Spleen (tissue), 11 donors: Measurements from ENCODE around the gene SPATA32. TPM values are rescaled to one million over a fixed set of nuclear protein-coding genes. Genes with fewer than 3 reads are reported as not detected.
A peak's percentile ranks its signal among the peaks of the same experiment; 100 is the strongest.

Experiments used
- DNase-seq: peaks from one replicate; pipeline ENCODE4 v3.0.0-alpha.2; 2020
- H3K27ac ChIP-seq, 8 donors: fragments of 200-600 bp; sonication (generic) in 7 of 8; 1 replicate in 4 of 8; 2 replicates in 4 of 8; pipeline versions ENCODE4 v1.5.0 to v1.8.0; 2016 to 2021; ENCODE audit warnings: inconsistent platforms in 4 of 8, mild to moderate bottlenecking in 4 of 8, moderate library complexity in 1 of 8
- H3K27me3 ChIP-seq, 7 donors: fragments of 200-600 bp; sonication (generic) in 6 of 7; replicated peaks in 1 of 7; 1 replicate in 4 of 7; 2 replicates in 3 of 7; pipeline versions ENCODE4 v1.5.0 to v1.8.0; 2016 to 2021; ENCODE audit warnings: inconsistent platforms in 3 of 7, mild to moderate bottlenecking in 1 of 7
- H3K36me3 ChIP-seq, 6 donors: fragments of 200-600 bp; sonication (generic) in 5 of 6; 1 replicate in 4 of 6; 2 replicates in 2 of 6; pipeline versions ENCODE4 v1.5.0 to v1.8.0; 2016 to 2021; ENCODE audit warnings: inconsistent platforms in 2 of 6
- H3K4me1 ChIP-seq, 6 donors: fragments of 200-600 bp; sonication (generic) in 5 of 6; 1 replicate in 3 of 6; 2 replicates in 3 of 6; pipeline versions ENCODE4 v1.5.0 to v1.8.0; 2016 to 2021; ENCODE audit warnings: inconsistent platforms in 3 of 6
- H3K4me3 ChIP-seq, 8 donors: fragments of 200-600 bp; sonication (generic) in 7 of 8; 1 replicate in 4 of 8; 2 replicates in 4 of 8; pipeline versions ENCODE4 v1.5.0 to v1.8.0; 2016 to 2021; ENCODE audit warnings: inconsistent platforms in 4 of 8, mild to moderate bottlenecking in 4 of 8, moderate library complexity in 2 of 8
- H3K9me3 ChIP-seq, 8 donors: fragments of 200-600 bp; sonication (generic) in 7 of 8; 1 replicate in 4 of 8; 2 replicates in 4 of 8; pipeline versions ENCODE4 v1.5.0 to v1.8.0; 2016 to 2021; ENCODE audit warnings: inconsistent platforms in 4 of 8
- POLR2A ChIP-seq, 3 donors: fragments of 450-650 bp; IDR thresholded peaks; one replicate each; pipeline ENCODE4 v1.5.1; 2017; ENCODE audit warnings: antibody characterized with exemption in 3 of 3, mild to moderate bottlenecking in 1 of 3
- POLR2AphosphoS5 ChIP-seq, 3 donors: sonication (generic); formaldehyde crosslinking; IDR thresholded peaks; one replicate each; pipeline ENCODE4 v1.5.1; 2017; ENCODE audit warnings: antibody characterized with exemption in 3 of 3
- WGBS, 5 donors: extraction: QIAGEN DNeasy Blood & Tissue Kit in 3 of 5; methylation state at CpG; one replicate each; pipeline versions ENCODE4 v1.1.5 to v1.1.7; 2013 to 2018; 5-methylcytosine and 5-hydroxymethylcytosine counted together
- intact Hi-C: fragments of 100-400 bp; cut with DNase I; formaldehyde crosslinking; loops from one replicate; pipeline ENCODE4 v1.15.0; 2023; ENCODE audit warnings: low total_unique reads
- polyA plus RNA-seq, 3 donors: library from polyadenylated mRNA; stranded (reverse); fragments of 200-250 nt; gene quantifications; one replicate each; pipeline ENCODE4 v1.2.1, GENCODE V29; 2013
- total RNA-seq, 7 donors: library from RNA; depleted of rRNA in 3 of 7; stranded (reverse); fragments of >200 nt in 3 of 7; fragmentation: NEBNext Ultra II Directional in 4 of 7; extraction: Animal tissue kit (Norgen Biotek cat#: 25700) in 4 of 7; gene quantifications; one replicate each; pipeline versions ENCODE4 v1.1.0 to v1.2.1, GENCODE V29; 2016 to 2021
- TF ChIP-seq, protein P1 (sequence below), 11 experiments: fragments of 200-600 bp in 7 of 11; fragments of 450-650 bp in 4 of 11; sonication (generic) in 4 of 11; IDR thresholded peaks in 8 of 11; conservative IDR thresholded peaks in 3 of 11; 1 replicate in 7 of 11; 2 replicates in 4 of 11; pipeline versions ENCODE4 v1.4.0 to v1.8.0; 2016 to 2021; ENCODE audit warnings: antibody characterized with exemption in 11 of 11, inconsistent platforms in 4 of 11, mild to moderate bottlenecking in 1 of 11
- donor health status: healthy with polysubstance abuse.
- donor health status: DM: no; HTN: no; CAD: no; lungs with moderate emphysema.
- donor health status: DM: no; HTN: no; CAD: no.
- donor health status: Bipolar disorder and iron deficiency.
- donor health status: healthy.
- donor health status: DM: no; HTN: no; CAD: no.
- donor health status: DM: yes; HTN: yes; CAD: no.

The SPATA32 gene
- total and polyA plus RNA-seq, 10 donors: 0.08 to 0.17 (median 0.09) TPM; not detected in 7

DNA sequence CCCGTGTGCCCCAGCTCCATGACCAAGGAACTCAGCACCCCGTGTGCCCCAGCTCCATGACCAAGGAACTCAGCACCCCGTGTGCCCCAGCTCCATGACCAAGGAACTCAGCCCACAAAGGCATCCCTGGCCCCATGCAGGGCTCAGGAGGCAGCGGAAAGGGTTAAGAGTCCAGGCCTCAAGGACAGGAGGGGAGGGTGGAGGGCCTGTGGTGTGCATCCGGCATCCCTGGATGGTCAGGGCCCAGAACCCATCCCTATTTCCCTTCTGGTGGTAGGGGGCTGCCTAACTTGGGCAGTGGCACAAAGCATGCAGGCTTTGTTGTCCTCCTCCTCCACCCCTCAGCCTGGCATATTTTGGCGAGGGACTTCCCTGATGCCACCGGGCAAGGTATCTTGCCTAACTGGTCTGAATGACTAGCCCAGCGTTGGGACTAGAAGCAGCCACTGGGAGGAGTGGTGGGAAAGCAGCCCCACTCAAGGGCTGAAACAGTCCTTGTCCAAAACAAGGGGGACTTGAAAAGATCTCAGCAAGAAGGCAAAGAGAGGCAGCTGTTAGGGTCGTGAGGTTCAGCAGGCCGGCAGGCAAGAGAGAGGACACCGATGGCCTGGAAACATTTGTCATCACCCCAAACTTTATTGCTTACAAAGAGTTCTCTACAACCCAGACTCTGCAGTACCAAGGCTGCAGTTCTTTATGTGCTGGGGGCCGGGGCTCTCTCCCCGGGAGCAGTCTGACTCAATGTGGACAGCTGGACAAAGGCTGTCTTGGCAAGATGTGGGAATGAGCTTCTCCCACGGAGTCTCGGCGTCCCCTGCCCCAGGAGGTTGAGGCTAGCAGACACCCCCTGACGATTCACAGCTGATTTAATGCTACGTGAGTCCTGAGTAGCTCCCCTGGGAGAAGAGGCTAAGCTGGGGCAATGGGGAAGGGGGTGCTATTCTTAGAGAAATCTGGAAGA is 902 bp upstream of the SPATA32 start:
- intact Hi-C loops: no loop called here
- Histone ChIP-seq H3K4me3 (peak overlapping the region; percentile 57 to 88 (median 70)), H3K27me3 (no peaks in the 10 kb centered on the region), H3K36me3 (peaks cover 2 to 52% (median 42%) of the 10 kb centered on the region in 6 donors), H3K27ac (peak overlapping the region in 7 of 8 donors; percentile 53 to 87 (median 76)), H3K9me3 (no peaks in the 10 kb centered on the region), H3K4me1 (peaks cover 0 to 36% (median 22%) of the 10 kb centered on the region in 6 donors)
- peak; percentile 68 for DNase-seq
- TF ChIP-seq POLR2AphosphoS5 (IDR thresholded peaks at IDR 0.05) (no peak), POLR2A (IDR thresholded peaks at IDR 0.05) (no peak)
- TF ChIP-seq, protein P1, sequence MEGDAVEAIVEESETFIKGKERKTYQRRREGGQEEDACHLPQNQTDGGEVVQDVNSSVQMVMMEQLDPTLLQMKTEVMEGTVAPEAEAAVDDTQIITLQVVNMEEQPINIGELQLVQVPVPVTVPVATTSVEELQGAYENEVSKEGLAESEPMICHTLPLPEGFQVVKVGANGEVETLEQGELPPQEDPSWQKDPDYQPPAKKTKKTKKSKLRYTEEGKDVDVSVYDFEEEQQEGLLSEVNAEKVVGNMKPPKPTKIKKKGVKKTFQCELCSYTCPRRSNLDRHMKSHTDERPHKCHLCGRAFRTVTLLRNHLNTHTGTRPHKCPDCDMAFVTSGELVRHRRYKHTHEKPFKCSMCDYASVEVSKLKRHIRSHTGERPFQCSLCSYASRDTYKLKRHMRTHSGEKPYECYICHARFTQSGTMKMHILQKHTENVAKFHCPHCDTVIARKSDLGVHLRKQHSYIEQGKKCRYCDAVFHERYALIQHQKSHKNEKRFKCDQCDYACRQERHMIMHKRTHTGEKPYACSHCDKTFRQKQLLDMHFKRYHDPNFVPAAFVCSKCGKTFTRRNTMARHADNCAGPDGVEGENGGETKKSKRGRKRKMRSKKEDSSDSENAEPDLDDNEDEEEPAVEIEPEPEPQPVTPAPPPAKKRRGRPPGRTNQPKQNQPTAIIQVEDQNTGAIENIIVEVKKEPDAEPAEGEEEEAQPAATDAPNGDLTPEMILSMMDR (IDR thresholded peaks at IDR 0.05 in 8 of 11, conservative IDR thresholded peaks at IDR 0.05 in 3 of 11): no peak
- WGBS, 5 donors: 59 to 72% (median 67%) methylated on average over 18 of the region's 18 CpGs

DNA sequence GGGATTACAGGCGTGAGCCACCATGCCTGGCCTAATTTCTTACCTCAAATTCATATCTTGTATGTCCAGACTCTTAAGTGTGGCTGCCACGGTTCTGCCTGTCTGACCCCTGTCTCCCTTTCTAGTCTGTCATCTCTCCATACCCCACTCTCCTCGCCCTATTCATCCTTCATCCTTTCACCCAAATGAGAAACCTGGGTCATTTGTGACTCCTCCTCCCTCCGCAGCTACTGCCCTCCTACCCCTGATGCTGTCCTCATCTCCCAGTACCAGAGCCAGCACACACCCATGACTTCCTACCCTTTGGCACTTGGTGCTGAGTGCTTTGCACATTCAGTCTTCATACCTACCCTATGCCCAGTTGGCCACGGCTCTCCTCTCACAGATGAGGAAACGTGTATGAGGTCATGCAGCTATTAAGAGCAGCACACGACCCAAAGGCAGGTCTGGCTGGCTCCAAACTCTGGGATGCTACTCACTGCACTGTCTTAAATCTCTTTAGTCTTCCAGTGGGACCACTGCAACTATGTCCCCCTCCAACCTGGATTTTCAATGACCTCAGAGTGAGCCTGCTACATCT is 1.6 kb downstream of the SPATA32 start:
- WGBS, 5 donors: 83 to 88% (median 85%) methylated on average over 7 of the region's 7 CpGs
- H3K4me1 ChIP-seq: peaks cover 0 to 46% (median 26%) of the 10 kb centered on the region in 6 donors
- TF ChIP-seq POLR2A (IDR thresholded peaks at IDR 0.05) (no peak), POLR2AphosphoS5 (IDR thresholded peaks at IDR 0.05) (no peak)
- TF ChIP-seq, protein P1 (IDR thresholded peaks at IDR 0.05 in 8 of 11, conservative IDR thresholded peaks at IDR 0.05 in 3 of 11): no peak
- no peaks in the 10 kb centered on the region for H3K27me3 ChIP-seq
- H3K36me3 ChIP-seq: peaks cover 0 to 27% (median 19%) of the 10 kb centered on the region in 6 donors
- H3K4me3 ChIP-seq: no peak overlapping the region
- H3K9me3 ChIP-seq: no peaks in the 10 kb centered on the region
- H3K27ac ChIP-seq: no peak overlapping the region
- DNase-seq: no peak
- intact Hi-C loops: no loop called here

DNA sequence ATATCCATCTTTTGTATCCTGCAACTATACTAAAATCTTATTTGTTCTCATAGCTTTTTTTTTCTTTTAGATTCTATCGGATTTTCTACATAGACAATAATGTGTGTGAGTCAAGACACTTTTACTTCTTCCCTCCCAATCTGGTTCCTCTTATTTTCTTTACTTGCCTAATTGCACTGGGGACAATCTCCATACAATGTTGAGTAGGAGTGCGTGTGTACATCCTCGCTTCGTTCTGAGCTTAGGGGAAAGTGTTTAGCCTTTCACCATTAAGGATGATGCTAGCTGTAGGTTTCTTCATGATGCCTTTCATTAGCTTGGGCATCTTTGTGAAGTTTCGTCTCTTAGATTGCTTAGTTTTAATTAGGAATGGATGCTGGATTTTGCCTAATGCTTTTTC is 2.9 kb downstream of the SPATA32 start:
- intact Hi-C loops: no loop called here
- H3K4me3 ChIP-seq: no peak overlapping the region
- DNase-seq: no peak
- peaks cover 0 to 14% (median 6%) of the 10 kb centered on the region in 6 donors for H3K36me3 ChIP-seq
- no peaks in the 10 kb centered on the region for H3K9me3 ChIP-seq
- H3K4me1 ChIP-seq: peaks cover 0 to 46% (median 26%) of the 10 kb centered on the region in 6 donors
- WGBS, 5 donors: 45 to 71% (median 46%) methylated on average over 5 of the region's 5 CpGs
- no peaks in the 10 kb centered on the region for H3K27me3 ChIP-seq
- no peak for TF ChIP-seq POLR2AphosphoS5 (IDR thresholded peaks at IDR 0.05)
- TF ChIP-seq, protein P1 (IDR thresholded peaks at IDR 0.05 in 8 of 11, conservative IDR thresholded peaks at IDR 0.05 in 3 of 11): no peak
- no peak for TF ChIP-seq POLR2A (IDR thresholded peaks at IDR 0.05)
- no peak overlapping the region for H3K27ac ChIP-seq

DNA sequence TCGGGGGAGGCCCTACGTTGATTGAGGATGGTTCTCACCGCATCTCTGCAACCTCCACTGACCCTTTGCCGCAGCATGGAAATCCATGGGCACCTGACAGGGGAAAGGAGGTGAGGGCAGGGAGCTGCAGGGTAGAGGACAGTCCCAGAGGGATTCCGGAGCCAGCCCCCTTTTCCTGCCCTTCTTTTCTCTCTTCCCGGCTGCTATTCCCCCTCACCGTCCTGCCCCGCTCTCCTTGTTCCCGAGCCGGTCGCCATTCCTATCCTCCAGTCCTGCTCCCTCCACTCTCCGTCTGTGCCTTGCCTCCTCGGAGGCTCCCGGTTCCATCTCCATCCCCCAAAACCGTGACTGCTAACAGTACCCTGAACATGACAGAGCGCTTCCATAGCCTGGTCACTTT is 4.8 kb downstream of the SPATA32 start:
- Histone ChIP-seq H3K9me3 (no peaks in the 10 kb centered on the region), H3K4me3 (no peak overlapping the region), H3K27me3 (no peaks in the 10 kb centered on the region), H3K27ac (no peak overlapping the region), H3K36me3 (no peaks in the 10 kb centered on the region), H3K4me1 (peaks cover 0 to 39% (median 15%) of the 10 kb centered on the region in 6 donors)
- intact Hi-C loops: no loop called here
- no peak for TF ChIP-seq POLR2AphosphoS5 (IDR thresholded peaks at IDR 0.05)
- TF ChIP-seq, protein P1 (IDR thresholded peaks at IDR 0.05 in 8 of 11, conservative IDR thresholded peaks at IDR 0.05 in 3 of 11): no peak
- TF ChIP-seq POLR2A (IDR thresholded peaks at IDR 0.05): no peak
- WGBS, 5 donors: 79 to 91% (median 86%) methylated on average over 16 of the region's 16 CpGs
- no peak for DNase-seq
